SKM-1 treated with dmso at 0.1 percent for 144 hours (cell line): ENCODE data around the gene TBC1D4.
"Not testable (repeated sequence)": the region's sequence is repeated elsewhere in the genome, so short reads cannot be mapped to it uniquely, and the experiment has no call there.

Experiments used
- DNase-seq: peaks from one replicate; lab custom pipeline; 2025; ENCODE audit not compliant: unreplicated experiment; lab: John Stamatoyannopoulos, UW

The TBC1D4 gene

DNA sequence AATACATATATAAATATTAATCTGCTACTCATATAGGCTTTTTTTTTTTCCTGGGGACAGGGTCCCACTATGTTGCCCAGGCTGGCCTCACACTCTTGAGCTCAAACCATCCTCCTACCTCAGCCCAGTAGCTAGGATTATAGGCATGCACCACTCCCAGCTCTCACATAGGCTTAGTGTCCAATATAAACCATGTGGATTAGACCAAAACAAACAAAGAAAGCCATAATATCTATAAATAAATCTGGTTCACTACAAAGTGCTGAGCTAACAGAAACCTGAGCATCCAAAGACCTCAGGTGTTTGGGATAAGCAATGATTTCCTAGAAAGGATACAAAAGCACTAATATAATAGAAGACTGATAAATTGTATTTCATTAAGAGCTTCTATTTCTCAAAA lies 26.0 kb downstream of the TBC1D4 start:
- no peak for DNase-seq

DNA sequence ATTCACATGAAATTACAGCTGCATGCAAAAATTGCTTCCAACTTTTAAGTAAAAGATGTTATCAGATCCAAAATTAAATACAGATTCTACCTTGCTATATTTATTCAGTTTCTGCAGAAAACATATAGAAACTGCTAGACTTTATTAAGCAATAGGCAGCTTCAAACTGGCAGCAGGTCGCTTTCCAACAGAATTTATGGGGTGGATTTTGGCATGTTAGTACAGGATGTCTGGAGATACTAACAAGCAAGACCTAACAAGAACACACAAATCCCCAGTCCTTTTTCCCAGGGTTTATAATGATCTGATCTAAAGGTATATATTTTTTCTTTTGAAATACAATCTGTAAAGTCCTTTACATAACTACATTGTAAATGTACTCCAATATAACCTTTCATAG lies 27.5 kb downstream of the TBC1D4 start:
- no peak for DNase-seq

DNA sequence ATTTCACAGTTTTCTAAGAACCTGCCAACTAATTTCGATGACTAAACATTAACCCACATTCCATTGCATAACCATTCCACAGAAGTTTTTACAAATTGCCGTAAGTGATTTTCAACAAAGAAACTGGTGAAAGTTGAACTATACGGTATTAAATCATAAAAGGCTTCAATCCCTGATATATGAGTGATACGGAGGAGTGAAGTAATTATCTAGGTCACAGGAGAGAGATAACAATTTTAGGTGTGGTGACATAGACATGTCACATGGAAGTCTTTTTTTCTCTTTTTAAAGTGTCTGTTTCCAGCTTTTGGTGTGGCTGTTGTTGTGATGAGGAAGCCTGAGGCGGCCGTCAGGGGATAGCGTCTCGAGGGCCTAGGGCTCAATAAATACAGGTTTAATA lies 29.4 kb downstream of the TBC1D4 start:
- DNase-seq = no peak

DNA sequence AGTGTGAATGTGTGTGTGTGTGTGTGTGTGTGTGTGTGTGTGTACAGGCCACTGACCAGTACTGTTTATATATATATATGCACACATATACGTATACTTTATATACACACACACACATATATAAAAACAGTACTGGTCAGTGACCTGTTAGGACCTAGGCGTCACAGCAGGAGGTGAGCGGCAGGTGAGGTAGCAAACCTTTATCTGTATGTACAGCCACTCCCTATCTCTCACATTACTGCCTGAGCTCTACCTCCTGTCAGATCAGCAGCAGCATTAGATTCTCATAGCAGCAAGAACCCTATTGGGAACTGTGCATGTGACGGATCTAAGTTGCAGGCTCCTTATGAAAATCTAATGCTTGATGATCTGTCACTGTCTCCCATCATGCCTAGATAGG lies 34.5 kb downstream of the TBC1D4 start:
- DNase-seq = no peak

DNA sequence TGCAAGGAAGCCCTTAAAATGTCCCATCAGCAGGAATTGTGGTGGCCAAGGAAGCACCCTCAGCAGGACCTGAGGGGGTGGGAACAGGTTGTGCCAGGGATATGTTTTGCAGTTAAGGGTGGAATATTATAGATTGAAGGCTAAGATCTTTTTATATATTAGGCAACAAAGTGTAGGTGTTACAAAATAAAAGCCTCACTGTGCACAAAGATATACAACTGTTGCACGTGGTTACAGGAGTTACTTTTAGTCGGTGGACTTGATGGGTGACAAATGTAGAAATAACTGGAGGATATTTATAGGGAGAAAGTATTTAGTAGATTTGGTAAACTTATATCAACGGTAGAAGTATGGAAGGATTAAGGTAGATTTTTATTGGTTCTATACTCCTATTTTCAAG lies 35.1 kb downstream of the TBC1D4 start:
- no peak for DNase-seq

DNA sequence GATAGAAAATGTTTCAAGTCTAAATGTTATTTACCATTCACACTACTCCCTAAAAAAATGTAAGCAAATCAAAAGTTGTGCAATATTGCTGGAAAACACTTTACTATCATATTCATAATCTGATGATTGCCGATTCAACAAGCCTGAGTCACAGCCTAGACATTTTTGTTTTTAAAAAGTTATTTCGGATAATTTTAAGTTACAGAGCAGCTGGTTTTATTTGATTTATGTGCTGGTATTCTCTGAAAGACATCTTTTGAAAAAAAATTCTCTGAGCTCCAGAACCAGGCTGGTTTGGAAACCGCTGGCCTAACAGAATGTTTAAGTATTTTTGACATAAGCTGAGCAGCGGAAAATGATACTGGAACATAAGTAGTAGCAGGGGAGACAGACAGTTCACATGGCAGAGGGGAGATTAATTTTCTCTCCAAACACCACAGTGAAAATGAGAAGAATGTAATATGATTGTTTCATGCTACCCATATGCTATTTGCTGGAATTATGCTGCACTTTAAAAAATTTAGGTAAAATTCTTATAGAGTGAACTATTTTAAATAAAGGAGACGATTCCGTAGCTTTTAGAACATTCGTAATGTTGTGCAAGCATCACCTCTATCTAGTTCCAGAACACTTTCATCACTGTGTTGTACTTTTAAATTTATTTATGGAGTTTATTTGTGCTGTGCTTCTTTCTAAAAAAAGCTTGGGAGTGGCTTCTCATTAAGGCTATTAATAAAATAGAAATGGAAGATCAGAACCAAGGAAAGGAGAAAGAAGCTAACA lies 36.1 kb downstream of the TBC1D4 start:
- no peak for DNase-seq

DNA sequence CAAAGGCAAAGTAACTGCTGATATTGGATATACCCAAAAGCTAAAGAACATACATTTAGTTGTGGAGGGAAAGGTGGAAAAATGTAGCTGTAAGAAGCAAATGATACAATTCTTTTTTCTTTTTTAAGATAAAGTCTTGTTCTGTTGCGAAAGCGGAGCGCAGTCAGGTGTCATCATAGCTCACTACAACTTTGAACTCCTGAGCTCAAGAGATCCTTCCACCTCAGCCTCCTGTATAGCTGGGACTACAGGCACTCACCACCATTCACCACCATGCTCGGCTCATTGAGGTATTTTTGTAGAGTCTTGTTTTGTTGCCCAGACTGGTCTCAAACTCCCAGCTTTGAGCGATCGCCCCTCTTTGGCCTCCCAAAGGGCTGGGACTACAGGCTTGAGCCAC lies 38.0 kb downstream of the TBC1D4 start:
- DNase-seq = no peak

DNA sequence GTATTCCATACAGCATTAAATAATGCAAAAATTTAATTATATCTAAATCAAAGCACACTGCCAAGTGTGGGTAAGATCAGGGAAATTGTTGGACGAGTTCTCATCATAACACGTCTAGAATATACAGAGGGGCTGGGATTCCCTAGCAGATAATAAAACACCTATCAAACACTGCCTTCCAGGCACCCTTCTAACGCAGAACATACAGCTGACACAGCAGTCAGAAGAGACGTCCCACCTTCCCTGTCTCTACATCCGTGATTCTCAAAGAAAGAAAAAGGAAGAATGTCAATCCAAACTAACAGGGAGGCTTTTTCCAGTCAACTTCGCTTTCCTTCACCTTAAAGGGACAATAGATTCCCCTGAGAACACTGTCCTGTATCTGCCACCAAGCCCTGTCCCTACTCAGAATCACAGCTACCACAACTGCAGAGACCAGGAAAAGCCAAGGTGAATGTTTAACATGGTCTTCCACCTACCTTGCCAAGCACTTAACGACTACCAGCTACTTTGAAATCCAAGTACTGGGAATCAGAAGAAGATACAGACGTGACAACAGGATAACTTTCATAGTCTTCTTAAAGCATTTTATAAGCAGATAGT lies 38.5 kb downstream of the TBC1D4 start:
- DNase-seq = no peak

DNA sequence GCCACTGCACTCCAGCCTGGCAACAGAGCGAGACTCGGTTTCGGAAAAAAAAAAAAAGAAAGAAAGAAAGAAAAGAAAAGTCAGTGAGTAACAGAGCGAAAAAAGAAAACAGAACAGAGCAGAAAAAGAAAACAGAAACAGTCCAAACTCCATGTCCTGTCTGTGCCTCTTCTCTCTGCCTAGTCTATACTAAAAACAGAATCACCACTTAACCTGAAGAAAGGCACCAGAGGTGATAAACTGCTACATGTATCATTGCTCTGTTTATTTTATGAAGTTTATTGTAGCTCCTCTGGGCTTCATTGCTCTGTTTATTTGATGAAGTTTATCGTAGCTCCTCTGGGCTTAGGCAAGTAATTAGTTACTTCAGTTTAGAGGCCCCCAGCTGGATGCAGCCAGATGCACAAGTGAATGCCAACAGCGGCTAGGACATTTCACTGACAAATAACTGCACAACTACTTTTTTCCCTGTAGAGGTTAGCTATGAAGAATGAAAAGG lies 39.2 kb downstream of the TBC1D4 start:
- no peak for DNase-seq

DNA sequence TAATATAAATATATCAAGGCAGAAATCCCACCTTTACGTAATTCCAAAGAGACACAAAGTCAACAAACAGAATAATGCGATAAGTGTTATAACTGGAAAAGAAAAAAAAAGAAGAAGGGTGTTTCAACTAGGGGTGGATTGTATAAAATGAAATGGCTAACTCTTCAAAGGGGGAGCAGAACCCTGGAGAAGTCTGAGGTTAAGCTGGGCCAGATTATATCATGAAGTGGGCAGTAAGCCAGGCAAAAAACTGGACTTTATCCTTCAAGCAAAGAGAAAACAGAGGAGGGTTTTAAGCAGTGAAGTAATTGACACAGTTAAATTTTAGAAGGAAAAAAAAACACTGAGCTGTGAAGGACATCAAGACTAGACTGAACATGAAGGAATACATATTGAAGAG lies 41.9 kb downstream of the TBC1D4 start:
- no peak for DNase-seq

DNA sequence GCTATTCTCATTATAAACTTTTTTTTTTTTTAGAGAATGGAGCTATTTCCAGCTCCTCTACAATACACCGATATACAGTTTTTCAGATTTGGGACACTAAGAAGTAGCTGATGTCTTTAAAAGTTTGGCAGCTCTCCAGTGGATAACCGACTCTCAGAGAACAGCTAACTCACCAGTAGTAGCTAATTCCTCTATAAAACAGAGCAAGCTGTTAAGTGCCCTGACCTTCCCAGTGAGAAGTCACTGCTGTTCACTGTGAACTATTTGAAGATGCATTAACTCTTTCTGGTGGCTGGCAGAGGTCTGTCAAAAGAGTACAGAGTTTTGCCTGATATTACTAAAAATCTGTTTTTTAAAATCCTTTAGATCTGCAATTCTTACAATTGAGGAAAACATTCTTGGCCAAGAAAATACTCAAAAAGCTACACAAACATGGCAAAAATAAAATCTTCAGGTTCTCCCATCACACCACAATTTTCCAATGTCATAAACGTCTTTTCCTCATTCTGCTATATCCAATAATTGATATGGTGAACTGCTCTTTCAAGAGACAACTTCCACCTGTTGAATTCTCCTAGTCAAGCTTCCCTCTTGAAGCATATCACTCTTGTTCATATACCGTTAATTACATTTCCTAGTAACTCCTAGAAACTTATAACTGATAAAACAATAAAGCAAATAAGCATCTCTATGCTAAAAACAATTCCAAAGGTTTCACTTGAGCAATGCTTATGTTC lies 44.2 kb downstream of the TBC1D4 start:
- no peak for DNase-seq

DNA sequence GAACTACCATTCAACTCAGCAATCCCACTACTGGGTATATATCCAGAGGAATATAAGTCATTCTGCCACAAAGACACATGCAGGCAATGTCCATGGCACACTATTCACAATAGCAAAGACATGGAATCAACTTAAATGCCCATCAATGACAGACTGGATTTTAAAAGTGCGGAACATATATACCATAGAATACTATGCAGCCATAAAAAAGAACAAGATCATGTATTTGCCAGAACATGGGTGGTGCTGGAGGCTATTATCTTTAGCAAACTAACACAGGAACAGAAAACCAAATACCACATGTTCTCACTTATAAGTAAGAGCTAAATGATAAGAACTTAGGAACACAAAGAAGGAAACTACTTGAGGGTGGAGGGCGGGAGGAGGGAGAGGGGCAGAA lies 47.8 kb downstream of the TBC1D4 start:
- not testable (repeated sequence) for DNase-seq

DNA sequence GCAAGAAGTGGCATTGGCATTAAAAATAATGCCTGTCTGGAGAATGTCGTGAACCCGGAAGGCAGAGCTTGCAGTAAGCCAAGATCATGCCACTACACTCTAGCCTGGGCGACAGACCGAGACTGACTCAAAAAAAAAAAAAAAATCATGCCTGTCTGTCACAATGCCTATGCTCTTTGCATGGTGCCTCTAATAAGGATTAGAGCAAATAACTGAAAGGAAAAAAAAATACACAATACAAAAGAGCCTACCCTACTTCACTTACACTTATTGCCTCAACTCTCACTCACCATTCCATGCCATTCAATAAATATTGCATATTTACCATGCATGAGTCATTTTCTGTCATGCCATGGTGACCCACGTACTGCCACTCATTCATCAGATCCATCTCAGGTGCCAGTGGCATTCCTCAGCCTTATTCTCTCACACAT lies 49.1 kb downstream of the TBC1D4 start:
- DNase-seq = no peak

DNA sequence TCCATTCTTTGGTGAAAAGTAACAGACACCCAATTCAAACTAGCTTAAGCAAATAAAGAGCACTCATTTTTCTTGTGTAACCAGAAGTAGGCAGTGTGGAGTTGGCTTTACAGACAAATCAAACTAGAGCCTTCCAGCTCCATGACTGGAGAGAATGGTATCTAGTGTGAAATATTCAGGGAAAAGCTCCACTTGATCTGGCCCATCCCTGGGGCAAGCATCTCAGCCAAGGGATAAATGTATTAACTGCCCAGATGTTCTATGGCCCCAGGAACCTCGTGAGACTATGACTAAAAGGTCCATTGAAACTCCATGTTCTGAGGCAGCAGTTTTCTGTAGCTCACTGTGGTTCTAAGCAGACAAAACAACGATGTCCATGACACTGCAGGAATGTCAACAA lies 49.9 kb downstream of the TBC1D4 start:
- DNase-seq = no peak

DNA sequence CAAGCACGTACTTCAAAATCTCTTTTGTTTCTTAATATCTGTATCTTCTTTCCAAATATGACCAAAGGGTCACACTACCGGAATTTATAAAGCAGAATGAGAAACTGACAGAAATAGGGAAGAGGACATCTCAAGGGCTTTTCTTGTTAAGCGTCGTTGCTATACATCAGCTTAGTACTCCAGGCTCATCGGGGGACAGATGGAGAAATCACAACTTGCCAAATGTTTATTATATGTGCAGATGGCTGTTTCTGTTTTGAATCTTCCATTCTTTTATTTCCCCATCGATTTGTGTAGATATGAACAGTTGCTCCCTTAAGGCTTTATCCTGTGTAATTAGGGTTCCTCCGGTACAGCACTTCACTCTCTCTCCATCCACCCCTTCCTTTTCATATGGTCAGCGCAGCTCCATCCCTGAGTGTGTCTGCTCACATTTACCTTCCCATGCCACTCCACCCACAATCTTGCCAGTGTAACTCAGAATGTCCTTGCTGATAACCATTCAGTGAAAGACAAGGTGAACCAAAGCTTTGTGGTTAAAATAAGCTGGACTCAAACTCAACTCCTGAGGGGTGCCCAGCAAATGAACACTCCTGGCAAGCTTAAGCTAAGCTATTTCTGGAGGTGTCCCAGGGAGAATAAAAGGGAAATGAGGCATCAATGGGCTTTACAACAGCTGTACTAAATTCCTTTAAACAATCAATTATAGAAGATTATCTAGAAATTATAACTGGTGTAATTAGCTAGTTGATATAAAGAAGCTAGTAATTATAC lies 51.3 kb downstream of the TBC1D4 start:
- no peak for DNase-seq

DNA sequence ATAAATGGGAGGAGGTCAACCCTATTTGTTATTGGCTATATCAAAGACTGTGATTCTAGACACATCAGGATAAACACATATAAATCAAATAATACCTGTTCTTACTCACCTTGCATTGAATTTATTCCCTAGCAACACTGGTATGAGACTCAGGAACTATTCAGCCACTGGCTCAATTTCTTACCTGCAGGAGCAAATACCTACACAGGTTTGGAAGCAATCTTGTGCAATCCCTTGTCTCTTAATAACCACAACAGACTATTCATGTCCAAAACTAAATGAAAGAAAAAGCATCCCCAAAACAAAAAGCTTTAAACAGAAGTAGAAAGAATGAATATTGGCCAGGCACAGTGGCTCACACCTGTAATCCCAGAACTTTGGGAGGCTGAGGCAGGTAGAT lies 55.5 kb downstream of the TBC1D4 start:
- DNase-seq = no peak

DNA sequence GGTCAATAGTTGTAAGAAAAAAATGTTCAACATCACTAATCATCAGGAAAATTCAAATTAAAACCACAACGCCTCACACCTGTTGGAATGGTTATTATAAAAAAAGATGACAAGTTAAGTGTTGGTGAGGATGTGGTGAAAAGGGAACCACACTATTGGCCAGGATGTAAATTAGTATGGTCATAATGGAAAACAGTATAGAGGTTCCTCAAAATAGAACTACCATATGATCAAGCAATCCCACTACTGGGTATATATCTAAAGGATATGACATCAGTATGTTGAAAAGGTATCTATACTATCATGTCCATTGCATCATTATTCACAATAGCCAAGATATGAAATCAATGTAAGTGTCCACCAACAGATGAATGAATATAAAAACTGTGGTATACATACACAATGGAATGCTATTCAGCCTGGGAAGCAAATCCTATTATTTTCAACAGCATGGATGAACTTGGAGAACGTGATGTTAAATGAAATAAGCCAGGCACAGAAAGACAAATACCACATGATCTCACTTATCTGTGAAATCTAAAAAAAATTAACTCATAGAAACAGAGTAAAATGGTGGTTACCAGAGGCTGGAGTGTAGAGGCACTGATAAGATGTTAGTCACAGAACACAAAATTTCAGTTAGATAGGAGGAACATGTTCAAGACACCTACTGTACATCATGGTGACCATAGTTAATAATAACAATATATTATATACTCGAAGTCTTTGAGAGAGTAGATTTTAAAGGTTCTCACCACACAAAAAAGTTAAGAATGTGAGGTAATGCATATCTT lies 56.6 kb downstream of the TBC1D4 start:
- no peak for DNase-seq

DNA sequence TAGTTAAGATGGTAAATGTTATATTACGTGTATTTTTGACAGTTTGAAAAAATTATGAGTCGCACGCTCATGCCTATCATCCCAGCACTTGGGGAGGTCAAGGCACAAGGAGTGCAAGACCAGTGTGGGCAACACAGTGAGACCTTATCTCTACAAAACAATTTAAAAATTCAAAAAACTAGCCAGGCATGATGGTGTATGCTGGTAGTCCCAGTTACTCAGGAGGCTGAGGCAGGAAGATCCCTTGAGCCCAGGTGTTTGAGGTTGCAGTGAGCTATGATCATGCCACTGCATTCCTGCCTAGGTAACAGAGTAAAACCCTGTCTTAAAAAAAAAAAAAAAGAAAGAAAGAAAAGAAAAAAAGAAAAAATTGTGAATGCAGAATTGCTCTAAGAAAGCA lies 58.0 kb downstream of the TBC1D4 start:
- no peak for DNase-seq

DNA sequence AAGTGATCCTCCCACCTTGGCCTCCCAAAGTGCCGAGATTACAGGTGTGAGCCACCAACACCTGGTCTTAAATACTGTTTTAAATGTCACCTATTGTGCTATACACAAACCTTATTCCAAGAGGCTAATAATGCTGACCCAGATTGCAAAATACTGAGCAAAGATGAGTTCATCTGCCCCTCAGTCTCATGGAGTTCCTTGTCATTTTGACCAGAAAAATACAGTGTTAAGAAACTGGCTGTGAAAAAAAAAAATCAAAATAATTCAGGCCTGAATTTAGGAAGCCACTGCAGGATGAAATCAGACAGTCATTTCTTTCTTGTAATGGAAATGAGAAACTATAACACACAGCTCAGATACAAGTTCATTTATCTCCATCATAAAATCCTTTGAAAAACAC lies 59.9 kb downstream of the TBC1D4 start:
- no peak for DNase-seq

DNA sequence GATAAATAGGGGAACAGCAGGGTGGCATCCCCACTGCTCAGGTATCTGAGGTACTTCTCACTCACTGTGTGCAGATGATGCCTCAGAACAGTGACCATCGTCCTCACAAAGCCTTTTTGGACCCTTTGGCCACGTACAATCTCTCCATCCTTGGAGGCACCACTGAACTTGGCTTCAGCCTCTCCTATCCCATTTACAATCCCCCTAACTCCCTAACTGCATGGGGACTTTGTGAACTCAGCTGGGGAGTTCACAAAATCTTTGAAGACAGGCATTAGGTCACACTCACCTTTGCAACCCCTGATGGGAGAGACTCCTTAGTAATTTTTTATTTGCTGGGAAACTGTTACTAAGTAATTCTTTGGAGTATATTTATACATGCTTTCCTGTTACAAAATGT lies 60.8 kb downstream of the TBC1D4 start:
- no peak for DNase-seq

DNA sequence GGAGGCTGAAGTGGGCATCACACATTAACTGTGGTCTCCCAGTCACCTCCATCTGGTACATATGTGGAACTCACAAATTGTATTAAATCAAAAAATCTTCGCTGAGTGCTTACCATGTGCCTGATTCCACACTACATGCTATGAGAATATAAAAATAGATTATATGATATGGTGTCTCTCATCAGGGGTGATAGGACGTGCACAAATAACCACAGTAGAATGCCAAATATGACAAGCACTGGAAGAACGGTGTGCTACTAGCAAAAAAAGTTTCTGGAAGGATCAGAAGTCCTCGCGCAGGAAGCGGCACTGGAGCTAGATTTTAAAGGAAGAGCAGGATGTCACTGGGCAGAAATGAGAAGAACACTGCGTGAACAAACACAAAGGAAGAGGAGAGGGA lies 62.3 kb downstream of the TBC1D4 start:
- DNase-seq = no peak
